Peyer's patch (tissue), 4 donors: ENCODE data around the gene FFAR4.

ENCODE experiments used
- POLR2A ChIP-seq, 2 donors: fragments of 450-650 bp; IDR thresholded peaks; one replicate each; pipeline ENCODE4 v1.5.1; 2017; ENCODE audit warnings: antibody characterized with exemption in 2 of 2, mild to moderate bottlenecking in 2 of 2, moderate library complexity in 2 of 2
- TF ChIP-seq, protein P1 (sequence below), 6 experiments: fragments of 450-650 bp in 4 of 6; fragments of 200-600 bp in 2 of 6; sonication (generic) in 1 of 6; IDR thresholded peaks; one replicate each; pipeline ENCODE4 v1.5.1; 2017 to 2019; ENCODE audit warnings: antibody characterized with exemption in 6 of 6, mild to moderate bottlenecking in 3 of 6, moderate library complexity in 1 of 6

DNA sequence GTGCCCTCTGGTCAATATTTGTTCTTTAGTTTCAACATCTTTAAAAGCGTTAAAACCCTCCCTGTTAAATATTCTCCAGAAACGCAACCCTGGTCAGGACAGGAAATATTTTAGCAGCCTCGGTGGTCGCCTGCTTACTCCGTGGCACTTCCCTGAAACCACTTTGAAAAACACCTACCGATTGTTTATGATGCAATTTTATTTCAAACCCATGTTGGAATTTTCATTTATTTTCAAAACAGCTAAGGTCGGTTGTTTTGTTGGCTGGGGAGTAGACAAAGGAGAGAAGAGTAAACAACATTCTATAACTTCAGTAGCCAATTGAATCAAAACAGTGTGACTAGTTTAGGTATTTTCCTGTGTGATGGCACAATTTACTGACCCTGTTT lies 35.3 kb downstream of the FFAR4 start:
- TF ChIP-seq POLR2A (IDR thresholded peaks at IDR 0.05), result no peak
- TF ChIP-seq, protein P1, sequence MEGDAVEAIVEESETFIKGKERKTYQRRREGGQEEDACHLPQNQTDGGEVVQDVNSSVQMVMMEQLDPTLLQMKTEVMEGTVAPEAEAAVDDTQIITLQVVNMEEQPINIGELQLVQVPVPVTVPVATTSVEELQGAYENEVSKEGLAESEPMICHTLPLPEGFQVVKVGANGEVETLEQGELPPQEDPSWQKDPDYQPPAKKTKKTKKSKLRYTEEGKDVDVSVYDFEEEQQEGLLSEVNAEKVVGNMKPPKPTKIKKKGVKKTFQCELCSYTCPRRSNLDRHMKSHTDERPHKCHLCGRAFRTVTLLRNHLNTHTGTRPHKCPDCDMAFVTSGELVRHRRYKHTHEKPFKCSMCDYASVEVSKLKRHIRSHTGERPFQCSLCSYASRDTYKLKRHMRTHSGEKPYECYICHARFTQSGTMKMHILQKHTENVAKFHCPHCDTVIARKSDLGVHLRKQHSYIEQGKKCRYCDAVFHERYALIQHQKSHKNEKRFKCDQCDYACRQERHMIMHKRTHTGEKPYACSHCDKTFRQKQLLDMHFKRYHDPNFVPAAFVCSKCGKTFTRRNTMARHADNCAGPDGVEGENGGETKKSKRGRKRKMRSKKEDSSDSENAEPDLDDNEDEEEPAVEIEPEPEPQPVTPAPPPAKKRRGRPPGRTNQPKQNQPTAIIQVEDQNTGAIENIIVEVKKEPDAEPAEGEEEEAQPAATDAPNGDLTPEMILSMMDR (IDR thresholded peaks at IDR 0.05), result no peak
